Tibial artery (tissue), 4 donors: ENCODE measurements around the gene NOP9.

Experiments used
- DNase-seq, 2 donors: peaks; one replicate each; pipeline ENCODE4 v3.0.0-alpha.2; 2019
- H3K27ac ChIP-seq, 2 donors: fragments of 200-600 bp; sonication (generic) in 1 of 2; 1 replicate in 1 of 2; 2 replicates in 1 of 2; pipeline ENCODE4 v1.5.1; 2018 to 2019; ENCODE audit warnings: mild to moderate bottlenecking in 1 of 2
- H3K27me3 ChIP-seq, 2 donors: fragments of 200-600 bp; sonication (generic) in 1 of 2; one replicate each; pipeline versions ENCODE4 v1.5.1 to v1.6.0; 2016 to 2019
- H3K36me3 ChIP-seq, 3 donors: fragments of 200-600 bp; sonication (generic) in 2 of 3; one replicate each; pipeline ENCODE4 v1.5.1; 2016 to 2019; ENCODE audit warnings: mild to moderate bottlenecking in 2 of 3
- H3K4me1 ChIP-seq, 4 donors: fragments of 200-600 bp; sonication (generic) in 2 of 4; 1 replicate in 3 of 4; 2 replicates in 1 of 4; pipeline ENCODE4 v1.5.1; 2016 to 2019
- H3K4me3 ChIP-seq, 2 donors: fragments of 200-600 bp; sonication (generic) in 1 of 2; 1 replicate in 1 of 2; 2 replicates in 1 of 2; pipeline ENCODE4 v1.5.1; 2018 to 2019; ENCODE audit warnings: mild to moderate bottlenecking in 2 of 2
- H3K9me3 ChIP-seq, 3 donors: fragments of 200-600 bp; sonication (generic) in 1 of 3; one replicate each; pipeline ENCODE4 v1.5.1; 2016 to 2019
- CTCF ChIP-seq, 2 experiments: fragments of 200-600 bp in 1 of 2; fragments of 450-650 bp in 1 of 2; IDR thresholded peaks; one replicate each; pipeline ENCODE4 v1.5.1; 2017 to 2019; ENCODE audit warnings: antibody characterized with exemption in 2 of 2, mild to moderate bottlenecking in 1 of 2, moderate library complexity in 1 of 2
- intact Hi-C: fragments of 100-400 bp; cut with DNase I; formaldehyde crosslinking; loops from one replicate; pipeline ENCODE4 v1.15.0; 2023; ENCODE audit warnings: low total_unique reads

Gene NOP9

GRCh38 chr14:24261256-24261968 lies 38.2 kb upstream of the NOP9 start:
- DNase-seq: no peak

GRCh38 chr14:24261969-24262327 lies 37.7 kb upstream of the NOP9 start:
- Histone ChIP-seq H3K36me3 (peaks cover 9 to 26% (median 18%) of the 10 kb centered on the region in 3 donors), H3K4me1 (peaks cover 0 to 13% (median 10%) of the 10 kb centered on the region in 4 donors), H3K9me3 (no peaks in the 10 kb centered on the region), H3K27me3 (no peaks in the 10 kb centered on the region), H3K27ac (no peak overlapping the region), H3K4me3 (no peak overlapping the region)
- no peak for DNase-seq
- intact Hi-C loops: no loop called here
- TF ChIP-seq CTCF (IDR thresholded peaks at IDR 0.05): no peak

More at GRCh38 chr14:24261256-24261968, 38.2 kb upstream of the NOP9 start:
- Histone ChIP-seq H3K4me1 (peaks cover 0 to 13% (median 10%) of the 10 kb centered on the region in 4 donors), H3K9me3 (no peaks in the 10 kb centered on the region), H3K36me3 (peaks cover 3 to 20% (median 12%) of the 10 kb centered on the region in 3 donors), H3K4me3 (no peak overlapping the region), H3K27ac (no peak overlapping the region), H3K27me3 (no peaks in the 10 kb centered on the region)
- intact Hi-C loops: no loop called here
- TF ChIP-seq CTCF (IDR thresholded peaks at IDR 0.05): no peak

GRCh38 chr14:24262821-24263733 lies 36.6 kb upstream of the NOP9 start, which contains the start of gene TGM1:
TSS of gene TGM1 (minus strand) at chr14:24263177. CDS start at chr14:24262352, 825 bp downstream.
- H3K9me3 ChIP-seq: no peaks in the 10 kb centered on the region
- no peak within 1 kb of the TSS for H3K4me3 ChIP-seq
- DNase-seq: peak in 1 of 2 donors; percentile 38
- no peak for TF ChIP-seq CTCF (IDR thresholded peaks at IDR 0.05)
- peaks cover 0 to 13% (median 10%) of the 10 kb centered on the region in 4 donors for H3K4me1 ChIP-seq
- H3K36me3 ChIP-seq: peaks cover 13 to 37% (median 27%) of the 10 kb centered on the region in 3 donors
- intact Hi-C loops: no loop called here
- H3K27ac ChIP-seq: no peak within 1 kb of the TSS
- no peaks in the 10 kb centered on the region for H3K27me3 ChIP-seq

- Histone ChIP-seq H3K27ac (no peak overlapping the region), H3K9me3 (no peaks in the 10 kb centered on the region), H3K4me3 (no peak overlapping the region), H3K27me3 (no peaks in the 10 kb centered on the region), H3K36me3 (peaks cover 13 to 45% (median 30%) of the 10 kb centered on the region in 3 donors), H3K4me1 (peaks cover 0 to 10% (median 8%) of the 10 kb centered on the region in 4 donors)
- DNase-seq: no peak
- TF ChIP-seq CTCF (IDR thresholded peaks at IDR 0.05): no peak
- intact Hi-C loops: no loop called here
These were observed 35.8 kb upstream of the NOP9 start for GRCh38 chr14:24263848-24264247.

GRCh38 chr14:24264298-24264697 lies 35.4 kb upstream of the NOP9 start:
- peaks cover 13 to 49% (median 34%) of the 10 kb centered on the region in 3 donors for H3K36me3 ChIP-seq
- H3K27me3 ChIP-seq: no peaks in the 10 kb centered on the region
- peak in 1 of 2 donors; percentile 49 for DNase-seq
- no peaks in the 10 kb centered on the region for H3K9me3 ChIP-seq
- TF ChIP-seq CTCF (IDR thresholded peaks at IDR 0.05): no peak
- H3K4me1 ChIP-seq: peaks cover 0 to 5% (median 3%) of the 10 kb centered on the region in 4 donors
- H3K27ac ChIP-seq: no peak overlapping the region
- intact Hi-C loops: no loop called here
- no peak overlapping the region for H3K4me3 ChIP-seq
